Prostate gland (tissue), 2 donors: Measurements from ENCODE around the gene TTC38. TPM values are rescaled to one million over a fixed set of nuclear protein-coding genes. Genes with fewer than 3 reads are reported as not detected.

Source experiments
- DNase-seq: peaks from one replicate; pipeline ENCODE4 v3.0.0-alpha.2; 2019; ENCODE audit warnings: low spot score
- H3K27ac ChIP-seq, 2 donors: fragments of 200-600 bp; sonication (generic); 2 replicates each; pipeline ENCODE4 v1.5.1; 2017 to 2019
- H3K27me3 ChIP-seq: fragments of 200-600 bp; sonication (generic); replicated peaks from 2 replicates; pipeline ENCODE4 v1.5.1; 2019; ENCODE audit not compliant: insufficient read depth
- H3K36me3 ChIP-seq, 2 donors: fragments of 200-600 bp; sonication (generic); 1 replicate in 1 of 2; 2 replicates in 1 of 2; pipeline versions ENCODE4 v1.5.1 to v1.8.1; 2017 to 2019
- H3K4me1 ChIP-seq: fragments of 200-600 bp; sonication (generic); replicated peaks from 2 replicates; pipeline ENCODE4 v1.5.1; 2019
- H3K4me3 ChIP-seq, 2 donors: fragments of 200-600 bp; sonication (generic); 2 replicates each; pipeline ENCODE4 v1.5.1; 2017 to 2019
- H3K9me3 ChIP-seq: fragments of 200-600 bp; sonication (generic); 2 replicates; pipeline ENCODE4 v1.5.1; 2017
- POLR2A ChIP-seq: fragments of 450-650 bp; IDR thresholded peaks from one replicate; pipeline ENCODE4 v1.6.1; 2016; ENCODE audit warnings: antibody characterized with exemption, mild to moderate bottlenecking
- POLR2AphosphoS5 ChIP-seq: sonication (generic); formaldehyde crosslinking; IDR thresholded peaks from one replicate; pipeline ENCODE4 v1.6.1; 2017; ENCODE audit warnings: antibody characterized with exemption
- WGBS: methylation state at CpG from one replicate; pipeline ENCODE4 v1.1.5; 2018; 5-methylcytosine and 5-hydroxymethylcytosine counted together
- intact Hi-C: fragments of 100-400 bp; cut with DNase I; formaldehyde crosslinking; loops from one replicate; pipeline ENCODE4 v1.14.2; 2022
- total RNA-seq, 2 donors: library from RNA; depleted of rRNA; stranded (reverse); fragments of >200 nt; gene quantifications; one replicate each; pipeline ENCODE4 v1.1.0, GENCODE V29; 2016
- TF ChIP-seq, protein P1 (sequence below), 4 experiments: fragments of 200-600 bp in 2 of 4; fragments of 450-650 bp in 2 of 4; sonication (generic) in 2 of 4; IDR thresholded peaks; 1 replicate in 3 of 4; 2 replicates in 1 of 4; pipeline ENCODE4 v1.5.1; 2016 to 2019; ENCODE audit warnings: antibody characterized with exemption in 4 of 4, mild to moderate bottlenecking in 2 of 4, moderate library complexity in 2 of 4

The TTC38 gene
- total RNA-seq, 2 donors from 2014 or later: 47.6 to 115 TPM

DNA sequence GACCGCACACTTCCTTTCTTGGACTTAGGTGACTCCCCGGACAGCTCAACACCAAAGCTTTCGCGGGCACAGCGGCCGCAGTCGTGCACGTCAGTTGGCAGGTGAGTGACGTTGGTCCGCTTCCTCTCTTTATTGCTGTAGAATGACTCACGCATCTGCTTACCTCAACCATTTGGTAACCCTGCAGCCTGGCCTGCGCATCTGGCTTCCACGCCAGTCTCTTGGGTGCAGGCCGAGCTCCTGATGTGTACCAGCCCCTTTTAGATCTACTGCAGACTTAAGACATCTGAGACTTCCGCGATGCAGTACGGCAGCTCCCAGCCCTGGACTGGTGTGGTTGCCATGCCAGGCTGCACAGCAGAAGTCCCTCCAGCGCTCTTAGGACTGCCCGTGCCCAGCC, 55.4 kb downstream of the TTC38 start:
- no peaks in the 10 kb centered on the region for H3K36me3 ChIP-seq
- no peak overlapping the region for H3K4me3 ChIP-seq
- H3K27ac ChIP-seq: no peak overlapping the region
- no peaks in the 10 kb centered on the region for H3K4me1 ChIP-seq
- no peaks in the 10 kb centered on the region for H3K27me3 ChIP-seq
- intact Hi-C loops: no loop called here
- no peaks in the 10 kb centered on the region for H3K9me3 ChIP-seq
- DNase-seq: no peak
- WGBS: 97% methylated on average over 19 of the region's 19 CpGs
- no peak for TF ChIP-seq POLR2A
- TF ChIP-seq, protein P1, sequence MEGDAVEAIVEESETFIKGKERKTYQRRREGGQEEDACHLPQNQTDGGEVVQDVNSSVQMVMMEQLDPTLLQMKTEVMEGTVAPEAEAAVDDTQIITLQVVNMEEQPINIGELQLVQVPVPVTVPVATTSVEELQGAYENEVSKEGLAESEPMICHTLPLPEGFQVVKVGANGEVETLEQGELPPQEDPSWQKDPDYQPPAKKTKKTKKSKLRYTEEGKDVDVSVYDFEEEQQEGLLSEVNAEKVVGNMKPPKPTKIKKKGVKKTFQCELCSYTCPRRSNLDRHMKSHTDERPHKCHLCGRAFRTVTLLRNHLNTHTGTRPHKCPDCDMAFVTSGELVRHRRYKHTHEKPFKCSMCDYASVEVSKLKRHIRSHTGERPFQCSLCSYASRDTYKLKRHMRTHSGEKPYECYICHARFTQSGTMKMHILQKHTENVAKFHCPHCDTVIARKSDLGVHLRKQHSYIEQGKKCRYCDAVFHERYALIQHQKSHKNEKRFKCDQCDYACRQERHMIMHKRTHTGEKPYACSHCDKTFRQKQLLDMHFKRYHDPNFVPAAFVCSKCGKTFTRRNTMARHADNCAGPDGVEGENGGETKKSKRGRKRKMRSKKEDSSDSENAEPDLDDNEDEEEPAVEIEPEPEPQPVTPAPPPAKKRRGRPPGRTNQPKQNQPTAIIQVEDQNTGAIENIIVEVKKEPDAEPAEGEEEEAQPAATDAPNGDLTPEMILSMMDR (IDR thresholded peaks at IDR 0.05): no peak
- TF ChIP-seq POLR2AphosphoS5: no peak

- intact Hi-C loops: no loop called here
- DNase-seq: no peak
- H3K9me3 ChIP-seq: no peaks in the 10 kb centered on the region
- WGBS: 96% methylated on average over 21 of the region's 23 CpGs
- H3K4me3 ChIP-seq: no peak overlapping the region
- H3K4me1 ChIP-seq: no peaks in the 10 kb centered on the region
- TF ChIP-seq, protein P1 (IDR thresholded peaks at IDR 0.05): no peak
- no peak for TF ChIP-seq POLR2AphosphoS5
- no peak for TF ChIP-seq POLR2A
- no peaks in the 10 kb centered on the region for H3K27me3 ChIP-seq
- H3K36me3 ChIP-seq: no peaks in the 10 kb centered on the region
- no peak overlapping the region for H3K27ac ChIP-seq
Observed at GRCh38 chr22:46326066-46326680, 58.4 kb downstream of the TTC38 start.

GRCh38 chr22:46327691-46328465, 60.1 kb downstream of the TTC38 start:
- intact Hi-C loops: no loop called here
- no peak for DNase-seq

DNA sequence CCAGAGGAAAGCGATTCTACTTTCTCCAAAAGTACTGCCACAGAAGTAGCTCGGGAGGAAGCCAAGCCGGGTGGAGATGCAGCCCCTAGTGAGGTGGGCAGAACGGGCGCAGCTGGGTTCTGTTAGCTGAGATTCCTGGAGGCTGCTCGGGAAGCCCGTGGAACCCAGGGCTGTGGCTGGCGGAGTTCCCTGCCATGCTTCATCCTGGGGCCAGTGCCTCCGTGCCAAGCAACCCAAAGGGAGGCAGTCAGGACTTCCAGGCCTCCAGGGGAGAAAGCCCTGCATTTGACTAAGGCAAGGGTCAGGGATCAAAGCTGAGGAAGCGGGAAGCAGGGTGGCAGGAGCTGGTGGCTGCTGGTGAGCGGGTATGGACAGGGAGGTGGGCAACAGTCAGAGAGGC, 61.0 kb downstream of the TTC38 start:
- H3K27ac ChIP-seq: no peak overlapping the region
- H3K4me1 ChIP-seq: no peaks in the 10 kb centered on the region
- no peaks in the 10 kb centered on the region for H3K27me3 ChIP-seq
- 92% methylated on average over 11 of the region's 11 CpGs for WGBS
- no peak for DNase-seq
- H3K36me3 ChIP-seq: no peaks in the 10 kb centered on the region
- TF ChIP-seq POLR2A (no peak), POLR2AphosphoS5 (no peak)
- TF ChIP-seq, protein P1 (IDR thresholded peaks at IDR 0.05): no peak
- intact Hi-C loops: no loop called here
- no peaks in the 10 kb centered on the region for H3K9me3 ChIP-seq
- H3K4me3 ChIP-seq: no peak overlapping the region

More at GRCh38 chr22:46327691-46328465, 60.1 kb downstream of the TTC38 start:
- Histone ChIP-seq H3K36me3 (no peaks in the 10 kb centered on the region), H3K4me3 (no peak overlapping the region), H3K4me1 (no peaks in the 10 kb centered on the region), H3K27ac (no peak overlapping the region), H3K27me3 (no peaks in the 10 kb centered on the region), H3K9me3 (no peaks in the 10 kb centered on the region)
- TF ChIP-seq POLR2AphosphoS5 (no peak), POLR2A (no peak)
- TF ChIP-seq, protein P1 (IDR thresholded peaks at IDR 0.05): no peak
- 94% methylated on average over 13 of the region's 13 CpGs for WGBS

DNA sequence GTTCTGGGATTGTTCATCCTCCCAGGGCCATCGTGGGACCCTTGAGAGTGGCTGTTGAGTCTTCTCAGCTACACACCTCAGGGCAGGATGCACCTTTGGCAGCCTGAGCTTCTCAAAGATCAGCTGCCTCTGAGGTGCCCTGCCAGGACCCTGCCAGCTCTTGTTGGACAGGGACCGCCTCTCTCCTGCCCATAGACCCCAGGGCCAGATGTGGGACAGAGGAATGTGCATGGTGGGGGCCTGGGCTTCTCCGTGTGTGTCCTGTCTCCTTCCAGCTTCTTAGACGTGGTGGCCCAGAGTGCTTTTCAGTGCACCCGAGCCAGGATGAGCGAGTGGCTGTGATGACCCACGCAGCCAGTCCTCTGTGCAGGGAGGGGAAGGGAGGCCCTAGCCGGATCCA, 61.8 kb downstream of the TTC38 start:
- intact Hi-C loops: no loop called here
- H3K27ac ChIP-seq: no peak overlapping the region
- no peaks in the 10 kb centered on the region for H3K36me3 ChIP-seq
- no peaks in the 10 kb centered on the region for H3K27me3 ChIP-seq
- no peak for TF ChIP-seq POLR2A
- TF ChIP-seq POLR2AphosphoS5: no peak
- TF ChIP-seq, protein P1 (IDR thresholded peaks at IDR 0.05): no peak
- no peaks in the 10 kb centered on the region for H3K9me3 ChIP-seq
- no peak for DNase-seq
- WGBS: 93% methylated on average over 8 of the region's 8 CpGs
- no peak overlapping the region for H3K4me3 ChIP-seq
- no peaks in the 10 kb centered on the region for H3K4me1 ChIP-seq
